Sigmoid colon (tissue), 7 donors: ENCODE measurements around the gene TRIM13. TPM values are rescaled to one million over a fixed set of nuclear protein-coding genes. Genes with fewer than 3 reads are reported as not detected.
"Not testable (repeated sequence)": the region's sequence is repeated elsewhere in the genome, so short reads cannot be mapped to it uniquely, and the experiment has no call there.

Experiments used
- DNase-seq: peaks from one replicate; pipeline ENCODE4 v3.0.0-alpha.2; 2019
- H3K27ac ChIP-seq, 4 donors: fragments of 200-600 bp; sonication (generic); one replicate each; pipeline ENCODE4 v1.5.1; 2016 to 2019; ENCODE audit warnings: mild to moderate bottlenecking in 1 of 4
- H3K27me3 ChIP-seq, 3 donors: fragments of 200-600 bp; sonication (generic); one replicate each; pipeline ENCODE4 v1.5.1; 2019; ENCODE audit warnings: mild to moderate bottlenecking in 1 of 3
- H3K36me3 ChIP-seq, 4 donors: fragments of 200-600 bp; sonication (generic); one replicate each; pipeline ENCODE4 v1.5.1; 2016 to 2019
- H3K4me1 ChIP-seq, 4 donors: fragments of 200-600 bp; sonication (generic); one replicate each; pipeline ENCODE4 v1.5.1; 2017 to 2019
- H3K4me3 ChIP-seq, 4 donors: fragments of 200-600 bp; sonication (generic); one replicate each; pipeline ENCODE4 v1.5.1; 2017 to 2019; ENCODE audit warnings: mild to moderate bottlenecking in 2 of 4, moderate library complexity in 1 of 4
- H3K9me3 ChIP-seq, 4 donors: fragments of 200-600 bp in 3 of 4; sonication (generic) in 3 of 4; one replicate each; pipeline versions ENCODE4 v1.5.1 to v1.6.1; 2013 to 2019
- CTCF ChIP-seq, 4 experiments: fragments of 450-650 bp in 3 of 4; fragments of 200-600 bp in 1 of 4; IDR thresholded peaks; one replicate each; pipeline ENCODE4 v1.5.1; 2016 to 2019; ENCODE audit warnings: antibody characterized with exemption in 4 of 4, mild to moderate bottlenecking in 3 of 4, moderate library complexity in 2 of 4
- EP300 ChIP-seq, 4 donors: sonication (generic); formaldehyde crosslinking; IDR thresholded peaks; one replicate each; pipeline ENCODE4 v1.6.1; 2017; ENCODE audit warnings: antibody characterized with exemption in 4 of 4
- POLR2A ChIP-seq, 2 donors: fragments of 450-650 bp; IDR thresholded peaks; one replicate each; pipeline ENCODE4 v1.6.1; 2016; ENCODE audit warnings: antibody characterized with exemption in 2 of 2, mild to moderate bottlenecking in 2 of 2, moderate library complexity in 2 of 2
- POLR2AphosphoS5 ChIP-seq, 4 donors: sonication (generic); formaldehyde crosslinking; IDR thresholded peaks; one replicate each; pipeline ENCODE4 v1.6.1; 2017; ENCODE audit warnings: antibody characterized with exemption in 4 of 4
- WGBS, 2 donors: extraction: QIAGEN DNeasy Blood & Tissue Kit; methylation state at CpG; one replicate each; pipeline ENCODE4 v1.1.7; 2013; 5-methylcytosine and 5-hydroxymethylcytosine counted together
- intact Hi-C: fragments of 100-400 bp; cut with DNase I; formaldehyde crosslinking; loops from one replicate; pipeline ENCODE4 v1.15.1; 2023
- polyA plus RNA-seq, 3 donors: library from polyadenylated mRNA; stranded (reverse); fragments of 200-250 nt; gene quantifications; one replicate each; pipeline ENCODE4 v1.2.3, GENCODE V29; 2013
- total RNA-seq, 4 donors: library from RNA; depleted of rRNA; stranded (reverse); fragments of >200 nt; gene quantifications; one replicate each; pipeline ENCODE4 v1.1.0, GENCODE V29; 2016
- donor health status: healthy with polysubstance abuse.
- donor health status: Bipolar disorder and iron deficiency.
- donor health status: healthy.

TRIM13 gene
- total and polyA plus RNA-seq, 7 donors = 9.0 to 25.0 (median 17.5) TPM

DNA sequence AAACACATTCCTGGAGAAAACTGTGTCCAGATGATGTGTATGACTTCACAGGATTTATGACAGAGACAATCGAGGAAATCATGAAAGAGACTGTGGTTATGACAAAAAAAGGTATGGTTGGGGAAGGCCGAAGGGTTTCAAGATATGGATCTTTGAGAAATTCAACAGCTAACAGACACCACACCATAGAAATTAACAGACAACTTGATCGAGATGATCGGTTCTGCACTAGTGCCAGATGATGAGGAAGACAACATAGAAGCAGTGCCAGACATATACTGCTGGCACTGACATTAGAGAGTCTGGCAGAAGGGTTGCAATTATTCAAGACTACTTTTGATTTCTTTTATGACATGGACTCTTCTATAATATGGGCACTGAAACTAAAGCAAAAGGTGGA lies 55.6 kb downstream of the TRIM13 start:
- Histone ChIP-seq H3K27ac (no peak overlapping the region), H3K4me3 (no peak overlapping the region), H3K27me3 (no peaks in the 10 kb centered on the region), H3K36me3 (no peaks in the 10 kb centered on the region), H3K4me1 (no peaks in the 10 kb centered on the region), H3K9me3 (no peaks in the 10 kb centered on the region)
- intact Hi-C loops = no loop called here
- no peak for DNase-seq
- TF ChIP-seq CTCF (IDR thresholded peaks at IDR 0.05) = no peak
- no peak for TF ChIP-seq POLR2AphosphoS5 (IDR thresholded peaks at IDR 0.05)
- TF ChIP-seq EP300 (IDR thresholded peaks at IDR 0.05) = no peak
- no peak for TF ChIP-seq POLR2A (IDR thresholded peaks at IDR 0.05)
- 84 to 91% methylated on average over 4 of the region's 4 CpGs for WGBS, 2 donors

DNA sequence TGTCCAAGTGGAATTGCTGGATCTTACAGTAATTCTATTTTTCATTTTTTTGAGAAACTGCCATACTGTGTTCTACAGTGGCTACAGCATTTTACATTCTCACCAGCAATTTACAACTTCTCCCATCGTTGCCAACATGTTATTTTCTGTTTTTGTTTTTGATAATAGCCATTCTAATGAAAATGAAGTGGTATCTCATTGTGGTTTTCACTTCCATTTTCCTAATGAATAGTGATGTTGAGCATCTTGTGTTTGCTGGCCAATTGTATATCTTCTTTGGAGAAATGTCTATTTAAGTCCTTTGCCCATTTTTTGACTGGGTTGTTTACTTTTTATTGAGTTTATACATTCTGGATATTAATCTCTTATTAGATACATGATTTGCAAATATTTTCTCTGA lies 57.0 kb downstream of the TRIM13 start:
- TF ChIP-seq POLR2A (IDR thresholded peaks at IDR 0.05) (no peak), CTCF (IDR thresholded peaks at IDR 0.05) (no peak), POLR2AphosphoS5 (IDR thresholded peaks at IDR 0.05) (no peak), EP300 (IDR thresholded peaks at IDR 0.05) (no peak)
- no peak overlapping the region for H3K4me3 ChIP-seq
- intact Hi-C loops = no loop called here
- H3K27ac ChIP-seq = no peak overlapping the region
- H3K4me1 ChIP-seq = no peaks in the 10 kb centered on the region
- H3K9me3 ChIP-seq = no peaks in the 10 kb centered on the region
- H3K36me3 ChIP-seq = no peaks in the 10 kb centered on the region
- no peak for DNase-seq
- H3K27me3 ChIP-seq = no peaks in the 10 kb centered on the region
- 72 to 86% methylated on average over 1 of the region's 1 CpG for WGBS, 2 donors

DNA sequence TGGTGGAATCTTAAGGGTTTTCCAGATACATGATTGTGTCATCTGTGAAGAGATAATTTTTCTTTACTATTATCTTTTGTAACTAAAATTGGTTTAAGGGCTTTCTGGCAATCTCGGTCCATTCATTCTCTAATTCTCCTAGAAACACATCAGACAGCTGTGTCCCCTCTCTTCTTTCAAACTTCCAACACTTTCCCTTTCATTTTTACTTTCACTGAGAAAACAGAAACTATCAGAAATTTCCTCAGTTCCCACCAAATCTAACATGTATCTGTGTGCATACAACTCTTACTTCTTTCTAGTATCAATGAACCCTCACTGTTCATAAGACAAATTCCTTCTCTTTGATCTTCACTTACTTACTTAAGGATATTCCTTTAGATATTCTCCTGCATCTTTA lies 58.6 kb downstream of the TRIM13 start:
- H3K36me3 ChIP-seq = peaks cover 0 to 2% (median 0%) of the 10 kb centered on the region in 4 donors
- no peak overlapping the region for H3K4me3 ChIP-seq
- intact Hi-C loops = no loop called here
- no peak overlapping the region for H3K27ac ChIP-seq
- no peak for DNase-seq
- no peaks in the 10 kb centered on the region for H3K27me3 ChIP-seq
- TF ChIP-seq POLR2A (IDR thresholded peaks at IDR 0.05) = no peak
- TF ChIP-seq POLR2AphosphoS5 (IDR thresholded peaks at IDR 0.05) = no peak
- no peak for TF ChIP-seq EP300 (IDR thresholded peaks at IDR 0.05)
- TF ChIP-seq CTCF (IDR thresholded peaks at IDR 0.05) = no peak
- 55 to 74% methylated on average over 1 of the region's 1 CpG for WGBS, 2 donors
- no peaks in the 10 kb centered on the region for H3K4me1 ChIP-seq
- H3K9me3 ChIP-seq = no peaks in the 10 kb centered on the region

DNA sequence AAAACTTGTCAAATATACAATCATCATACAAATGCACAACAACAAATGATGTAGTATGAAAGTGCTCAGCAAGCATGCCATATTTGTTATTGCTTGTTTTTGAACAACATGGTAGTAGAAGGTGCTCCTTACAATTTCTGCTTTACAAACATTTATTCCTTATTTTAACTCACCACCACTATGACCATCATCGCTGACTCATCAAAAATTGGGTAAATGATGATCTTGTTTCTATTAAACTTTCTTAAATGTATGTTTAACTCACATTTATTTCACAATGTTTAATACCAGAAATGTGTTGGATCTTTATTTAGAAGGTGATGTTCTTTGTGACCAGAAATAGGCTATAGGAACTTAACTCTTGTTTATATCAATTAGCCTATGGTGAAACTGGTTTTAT lies 63.9 kb downstream of the TRIM13 start:
- WGBS, 2 donors = 95 to 99% methylated on average over 1 of the region's 1 CpG
- TF ChIP-seq CTCF (IDR thresholded peaks at IDR 0.05) (no peak), EP300 (IDR thresholded peaks at IDR 0.05) (no peak), POLR2AphosphoS5 (IDR thresholded peaks at IDR 0.05) (no peak), POLR2A (IDR thresholded peaks at IDR 0.05) (no peak)
- intact Hi-C loops = no loop called here

GRCh38 chr13:50062336-50062735 lies 65.5 kb downstream of the TRIM13 start:
- 98% methylated on average over 7 of the region's 7 CpGs for WGBS, 2 donors
- H3K9me3 ChIP-seq, DNase-seq, H3K27me3 ChIP-seq, H3K4me1 ChIP-seq, H3K27ac ChIP-seq, H3K4me3 ChIP-seq, intact Hi-C loops: not testable (repeated sequence)
- H3K36me3 ChIP-seq = peaks cover 0 to 16% (median 0%) of the 10 kb centered on the region in 4 donors

More for the DNA sequence above, 63.9 kb downstream of the TRIM13 start:
- no peak for DNase-seq
- Histone ChIP-seq H3K9me3 (no peaks in the 10 kb centered on the region), H3K27me3 (no peaks in the 10 kb centered on the region), H3K27ac (no peak overlapping the region), H3K4me3 (no peak overlapping the region), H3K36me3 (peaks cover 0 to 5% (median 0%) of the 10 kb centered on the region in 4 donors), H3K4me1 (no peaks in the 10 kb centered on the region)
